DMS153 treated with DMSO at 0.1 percent for 48 hours (cell line): Measurements from ENCODE around the gene CDS2.

Experiments used
- DNase-seq: peaks from one replicate; lab custom pipeline; 2025; ENCODE audit not compliant: unreplicated experiment; lab: John Stamatoyannopoulos, UW

CDS2 gene

GRCh38 chr20:5205348-5206210, 78.8 kb downstream of the CDS2 start:
- peak; percentile 62 for DNase-seq

- DNase-seq = no peak
Measured at GRCh38 chr20:5207138-5207537, 80.3 kb downstream of the CDS2 start.

GRCh38 chr20:5211803-5212714, 85.3 kb downstream of the CDS2 start:
- no peak for DNase-seq

GRCh38 chr20:5212907-5213487, 86.2 kb downstream of the CDS2 start:
- DNase-seq = no peak

- DNase-seq = no peak
Measured at GRCh38 chr20:5214826-5215225, 88.0 kb downstream of the CDS2 start.

GRCh38 chr20:5215672-5216304, 89.0 kb downstream of the CDS2 start:
- DNase-seq = no peak

GRCh38 chr20:5216663-5217062, 89.9 kb downstream of the CDS2 start:
- DNase-seq = no peak

GRCh38 chr20:5217616-5218015, 90.8 kb downstream of the CDS2 start:
- DNase-seq = no peak

- DNase-seq = no peak
Measured at GRCh38 chr20:5220321-5221060, 93.7 kb downstream of the CDS2 start.

GRCh38 chr20:5221061-5221430, 94.2 kb downstream of the CDS2 start:
- DNase-seq = no peak

GRCh38 chr20:5222919-5223634, 96.3 kb downstream of the CDS2 start:
- peak; percentile 34 for DNase-seq

- no peak for DNase-seq
Measured at GRCh38 chr20:5230544-5230943, 103.7 kb downstream of the CDS2 start.

- DNase-seq = no peak
Measured at GRCh38 chr20:5234158-5234557, 107.3 kb downstream of the CDS2 start.

GRCh38 chr20:5234978-5235377, 108.2 kb downstream of the CDS2 start:
- no peak for DNase-seq
